GM15510 (cell line): ENCODE measurements around the gene UBAP2.

Source experiments
- POLR2A ChIP-seq: IDR thresholded peaks from 3 replicates; pipeline ENCODE4 v1.6.1; 2011; ENCODE audit warnings: borderline replicate concordance; ENCODE audit not compliant: insufficient read length; ENCODE audit errors: extremely low read depth

UBAP2 gene

GRCh38 chr9:33919276-33919897, 129.3 kb downstream of the UBAP2 start:
- TF ChIP-seq POLR2A: no peak

GRCh38 chr9:33917036-33917435, 131.7 kb downstream of the UBAP2 start:
- TF ChIP-seq POLR2A: no peak

GRCh38 chr9:33914887-33915628, 133.6 kb downstream of the UBAP2 start:
- TF ChIP-seq POLR2A: no peak

GRCh38 chr9:33913541-33913940, 135.1 kb downstream of the UBAP2 start:
- no peak for TF ChIP-seq POLR2A

- TF ChIP-seq POLR2A: no peak
Measured at GRCh38 chr9:33908749-33909148, 139.9 kb downstream of the UBAP2 start.

- TF ChIP-seq POLR2A: no peak
Measured at GRCh38 chr9:33908114-33908513, 140.6 kb downstream of the UBAP2 start.

GRCh38 chr9:33907347-33907746, 141.3 kb downstream of the UBAP2 start:
- no peak for TF ChIP-seq POLR2A

GRCh38 chr9:33906769-33907168, 141.9 kb downstream of the UBAP2 start:
- TF ChIP-seq POLR2A: no peak

- TF ChIP-seq POLR2A: no peak
Measured at GRCh38 chr9:33905137-33905536, 143.6 kb downstream of the UBAP2 start.

GRCh38 chr9:33903157-33903780, 145.4 kb downstream of the UBAP2 start:
- no peak for TF ChIP-seq POLR2A

GRCh38 chr9:33894316-33894715, 154.4 kb downstream of the UBAP2 start:
- no peak for TF ChIP-seq POLR2A

- no peak for TF ChIP-seq POLR2A
Measured at GRCh38 chr9:33893861-33894260, 154.8 kb downstream of the UBAP2 start.

- TF ChIP-seq POLR2A: no peak
Measured at GRCh38 chr9:33885948-33886347, 162.7 kb downstream of the UBAP2 start.

GRCh38 chr9:33884856-33885701, 163.6 kb downstream of the UBAP2 start:
- TF ChIP-seq POLR2A: no peak

- no peak for TF ChIP-seq POLR2A
Measured at GRCh38 chr9:33881635-33882034, 167.1 kb downstream of the UBAP2 start.
